Ishikawa (cell line): Measurements from ENCODE around the gene SRC.

ENCODE experiments used
- CEBPB ChIP-seq: IDR thresholded peaks from 2 replicates; pipeline ENCODE4 v1.6.1; 2012
- CREB1 ChIP-seq: IDR thresholded peaks from 2 replicates; pipeline ENCODE4 v1.6.1; 2012; ENCODE audit warnings: low read depth
- EGR1 ChIP-seq: IDR thresholded peaks from 2 replicates; pipeline ENCODE4 v1.6.1; 2012
- EP300 ChIP-seq: IDR thresholded peaks from 2 replicates; pipeline ENCODE4 v1.6.1; 2012; ENCODE audit warnings: borderline replicate concordance
- FOXM1 ChIP-seq: IDR thresholded peaks from 2 replicates; pipeline ENCODE4 v1.6.1; 2012; ENCODE audit warnings: low read depth, borderline replicate concordance
- MAX ChIP-seq: IDR thresholded peaks from 2 replicates; pipeline ENCODE4 v1.6.1; 2012
- NFIC ChIP-seq: IDR thresholded peaks from 2 replicates; pipeline ENCODE4 v1.6.1; 2012
- RAD21 ChIP-seq: IDR thresholded peaks from 2 replicates; pipeline ENCODE4 v1.6.1; 2012; ENCODE audit warnings: low read depth
- REST ChIP-seq: IDR thresholded peaks from 2 replicates; pipeline ENCODE4 v1.6.1; 2012; ENCODE audit warnings: low read depth, mild to moderate bottlenecking
- TAF1 ChIP-seq: IDR thresholded peaks from 2 replicates; pipeline ENCODE4 v1.6.1; 2012; ENCODE audit warnings: low read depth, mild to moderate bottlenecking
- TCF12 ChIP-seq: IDR thresholded peaks from 2 replicates; pipeline ENCODE4 v1.6.1; 2012; ENCODE audit warnings: low read depth
- TEAD4 ChIP-seq: IDR thresholded peaks from 2 replicates; pipeline ENCODE4 v1.6.1; 2012
- USF1 ChIP-seq: IDR thresholded peaks from 2 replicates; pipeline ENCODE4 v1.6.1; 2012
- YY1 ChIP-seq: IDR thresholded peaks from 2 replicates; pipeline ENCODE4 v1.6.1; 2012; ENCODE audit warnings: low read depth
- ZBTB7A ChIP-seq: IDR thresholded peaks from 2 replicates; pipeline ENCODE4 v1.6.1; 2012; ENCODE audit warnings: low read depth

The SRC gene

GRCh38 chr20:37441023-37441422, 95.1 kb downstream of the SRC start:
- TF ChIP-seq REST (no peak), YY1 (no peak), CEBPB (no peak), MAX (no peak), EGR1 (no peak), ZBTB7A (no peak), TAF1 (no peak), USF1 (no peak), TCF12 (no peak), NFIC (no peak), FOXM1 (no peak), RAD21 (no peak), EP300 (no peak), TEAD4 (no peak), CREB1 (no peak)

DNA sequence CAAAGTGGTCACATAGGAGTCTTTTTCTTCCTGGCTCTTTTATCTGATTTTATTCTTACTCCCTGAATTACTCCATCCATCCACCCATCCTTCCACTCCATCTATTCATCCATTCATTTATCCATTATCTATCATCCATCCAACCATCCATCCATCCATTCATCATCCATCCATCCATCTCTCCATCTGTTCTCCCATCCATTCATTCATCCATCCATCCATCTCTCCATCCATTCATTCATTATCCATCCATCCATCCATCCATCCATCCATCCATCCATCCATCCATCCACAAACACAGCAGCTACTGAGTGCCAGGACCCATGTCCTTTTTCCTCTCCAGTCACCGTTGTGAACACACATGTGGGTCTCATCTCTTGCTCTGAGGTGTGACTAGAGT, 96.6 kb downstream of the SRC start:
- no peak for TF ChIP-seq TEAD4
- no peak for TF ChIP-seq CEBPB
- TF ChIP-seq EGR1, result no peak

DNA sequence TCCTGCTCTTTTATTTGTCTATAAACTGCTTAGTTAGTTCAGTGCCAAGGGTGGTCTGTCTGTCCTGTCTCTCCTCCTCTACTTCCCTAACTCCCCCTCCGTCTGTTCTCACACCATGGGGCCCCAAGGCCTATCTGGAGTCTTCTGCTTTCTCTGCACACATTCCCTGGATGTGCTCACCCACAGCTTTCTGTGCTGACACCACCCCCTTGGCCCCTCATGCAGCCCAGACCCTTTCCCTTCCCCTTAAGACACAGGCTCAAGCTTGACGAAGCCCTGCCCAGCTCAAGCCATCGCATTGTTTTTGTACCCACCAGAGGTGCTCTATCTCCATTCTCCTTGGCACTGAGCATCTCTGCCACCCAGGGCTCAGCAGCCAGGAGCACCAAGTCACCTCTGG, 97.0 kb downstream of the SRC start:
- no peak for TF ChIP-seq MAX

DNA sequence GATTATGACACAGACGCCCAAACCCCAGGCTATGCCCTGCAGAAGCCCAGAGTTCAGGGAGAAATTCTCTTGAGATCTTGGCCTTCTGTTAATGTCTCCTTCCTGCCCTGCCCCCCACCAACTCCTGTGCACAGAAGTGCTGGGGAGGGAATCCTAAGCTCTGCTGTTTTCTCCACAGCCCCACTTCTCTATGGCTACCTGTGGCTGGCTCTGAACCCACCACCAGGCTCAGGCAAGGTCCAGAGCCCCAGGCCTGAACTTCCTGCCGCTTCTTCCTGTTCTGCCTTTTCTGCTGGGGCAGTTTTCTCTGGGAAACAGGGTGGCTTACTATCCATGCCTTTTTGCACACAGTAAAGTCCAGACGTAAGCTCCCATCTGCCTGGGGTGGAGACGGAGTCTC, 97.7 kb downstream of the SRC start:
- TF ChIP-seq EP300 (no peak), TCF12 (no peak), USF1 (no peak), CREB1 (no peak), FOXM1 (no peak), MAX (no peak), ZBTB7A (no peak), YY1 (no peak), CEBPB (no peak), NFIC (no peak), TEAD4 (no peak), EGR1 (no peak), REST (no peak), TAF1 (no peak), RAD21 (no peak)

DNA sequence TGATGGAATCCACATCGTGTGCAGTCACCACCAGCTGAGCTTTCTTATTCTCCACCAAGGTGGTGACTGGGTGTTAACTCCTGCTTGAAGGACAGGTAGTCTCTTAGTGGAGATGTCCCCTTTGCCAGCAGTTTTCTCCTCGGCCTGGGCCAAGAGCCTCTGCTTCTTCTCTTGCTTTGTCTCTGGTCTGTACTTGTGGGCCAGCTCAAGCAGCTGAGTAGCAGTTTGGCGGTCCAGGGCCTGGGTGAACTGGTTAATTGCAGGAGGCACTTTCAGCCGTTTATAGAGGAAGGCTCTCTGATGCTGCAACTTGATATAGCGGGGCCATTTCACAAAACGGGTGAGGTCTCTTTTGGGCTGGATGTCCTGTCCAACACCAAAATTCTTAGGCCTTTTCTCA, 99.1 kb downstream of the SRC start:
- TF ChIP-seq EGR1 (no peak), RAD21 (no peak), MAX (no peak), REST (no peak), TAF1 (no peak), CEBPB (no peak), YY1 (no peak), TEAD4 (no peak), CREB1 (no peak), ZBTB7A (no peak), FOXM1 (no peak), NFIC (no peak)
